ENCODE results near the gene CX3CR1.

DNA sequence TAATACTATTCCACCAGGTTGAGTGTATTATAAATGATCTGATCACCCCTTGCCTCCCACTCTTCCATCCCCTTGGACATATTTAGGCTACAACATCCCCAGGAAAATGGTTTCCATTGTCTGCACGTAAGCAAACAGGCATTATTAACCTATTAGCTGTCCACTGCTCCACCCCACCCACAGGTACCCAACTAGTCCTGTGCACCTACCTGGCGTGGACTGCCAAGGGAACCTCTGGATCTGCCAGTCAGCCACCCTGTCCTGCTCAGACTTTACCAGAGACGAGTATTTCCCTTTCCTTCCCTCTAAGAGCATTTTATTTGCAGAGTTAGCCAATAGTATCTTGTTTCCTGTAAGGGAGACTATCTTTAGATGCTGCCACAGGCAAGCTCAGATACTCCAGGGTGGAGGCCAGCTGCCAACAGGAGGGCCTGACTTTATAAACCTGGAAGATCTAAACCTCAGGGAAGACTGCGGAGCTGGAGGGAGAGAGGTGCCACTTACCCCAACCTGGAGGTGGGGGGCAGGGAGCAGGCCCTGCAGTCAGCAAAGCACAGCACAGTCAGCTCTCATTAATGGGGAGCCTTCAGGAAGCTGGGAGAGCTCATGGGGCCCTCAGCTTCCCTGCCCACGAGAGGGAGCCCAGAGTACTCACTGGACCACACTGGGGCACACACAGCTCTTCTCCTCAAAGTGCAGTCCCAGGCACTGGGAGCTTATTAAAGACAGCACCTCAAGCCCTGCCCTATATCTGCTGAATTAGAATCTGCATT, at the start of gene CX3CR1:
- no peak for TF ChIP-seq CTCF (IDR thresholded peaks at IDR 0.05 in 4 of 5, conservative IDR thresholded peaks at IDR 0.05 in 1 of 5)
- TF ChIP-seq POLR2A (IDR thresholded peaks at IDR 0.05) = no peak
